Choroid plexus epithelial cell (primary cell): ENCODE data around the gene SHPK.
"Not testable (repeated sequence)": the region's sequence is repeated elsewhere in the genome, so short reads cannot be mapped to it uniquely, and the experiment has no call there.

ENCODE experiments used
- DNase-seq: peaks from one replicate; pipeline ENCODE4 v3.0.0-alpha.2; 2010; ENCODE audit warnings: low read depth
- H3K4me3 ChIP-seq: 2 replicates; pipeline ENCODE4 v1.5.1; 2011; ENCODE audit warnings: low read depth, mild to moderate bottlenecking, control low read depth, low read length, moderate library complexity
- CTCF ChIP-seq: conservative IDR thresholded peaks from 2 replicates; pipeline ENCODE4 v1.5.1; 2011; ENCODE audit warnings: low read depth, mild to moderate bottlenecking, control low read depth, inconsistent platforms, low read length, moderate library complexity

The SHPK gene

DNA sequence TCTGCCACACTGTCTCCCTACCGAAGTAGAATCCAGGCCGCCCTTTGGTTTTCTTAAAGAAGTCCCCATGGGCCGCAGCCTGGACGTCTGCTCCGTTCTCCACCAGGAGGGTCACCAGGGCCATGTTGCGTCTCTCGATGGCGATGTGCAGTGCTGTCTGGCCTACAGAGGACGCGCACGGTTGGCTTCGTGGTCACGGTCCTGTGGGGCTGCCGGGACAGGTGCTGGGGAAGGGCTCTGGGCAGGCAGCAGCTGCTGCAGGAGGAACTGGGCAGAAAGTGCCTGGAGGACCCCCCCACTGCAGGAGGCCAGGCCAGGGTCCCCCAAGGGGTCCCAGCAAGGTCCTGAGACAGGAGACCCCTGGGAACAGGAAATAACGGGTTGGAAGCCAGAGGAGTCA is 45.8 kb downstream of the SHPK start:
- no peak for TF ChIP-seq CTCF
- DNase-seq: no peak
- no peak overlapping the region for H3K4me3 ChIP-seq

GRCh38 chr17:3589784-3590183 is 46.3 kb downstream of the SHPK start:
- no peak for DNase-seq
- no peak for TF ChIP-seq CTCF
- no peak overlapping the region for H3K4me3 ChIP-seq

- no peak overlapping the region for H3K4me3 ChIP-seq
- DNase-seq: no peak
- TF ChIP-seq CTCF: no peak
These were observed 50.2 kb downstream of the SHPK start for GRCh38 chr17:3585826-3586225.

DNA sequence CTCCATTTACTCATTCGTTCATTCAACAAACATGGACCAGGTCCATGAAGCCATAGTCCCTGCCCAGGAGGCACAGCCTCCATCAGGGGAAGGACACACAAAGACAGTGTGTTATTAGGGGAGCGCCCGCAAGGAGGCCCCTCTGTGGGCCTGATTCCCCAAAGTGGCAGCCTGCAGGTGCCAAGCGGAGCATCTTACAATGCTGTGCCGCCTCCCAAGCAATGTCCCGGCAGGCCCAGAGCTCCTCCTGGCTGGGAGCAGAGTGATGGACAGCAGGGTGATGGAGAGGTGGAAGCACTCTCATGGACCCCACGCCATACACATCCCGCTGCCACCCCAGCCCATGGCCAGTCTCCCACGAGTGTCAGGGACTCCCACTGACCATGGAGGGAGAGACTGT is 52.6 kb downstream of the SHPK start:
- no peak overlapping the region for H3K4me3 ChIP-seq
- TF ChIP-seq CTCF: no peak
- no peak for DNase-seq

DNA sequence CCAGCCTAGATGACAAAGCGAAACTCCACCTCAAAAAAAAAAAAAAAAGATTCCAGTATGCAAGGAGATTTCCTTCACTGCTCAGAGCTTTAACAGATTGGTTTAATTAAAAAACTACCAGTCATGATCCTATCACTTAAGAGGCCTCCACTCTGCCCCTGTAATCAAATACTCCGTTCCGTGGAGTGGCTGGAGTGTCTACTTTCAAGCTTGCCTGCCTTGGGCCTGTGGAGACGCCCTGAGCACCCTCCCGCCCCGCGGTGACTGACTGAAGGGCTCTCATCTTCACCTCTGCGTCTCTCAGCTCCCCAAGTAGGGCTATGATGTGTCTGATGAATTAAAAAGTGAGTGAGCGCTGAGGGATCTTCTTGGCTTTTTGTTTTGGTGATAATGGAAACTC is 53.1 kb downstream of the SHPK start:
- no peak for DNase-seq
- H3K4me3 ChIP-seq: no peak overlapping the region
- no peak for TF ChIP-seq CTCF

DNA sequence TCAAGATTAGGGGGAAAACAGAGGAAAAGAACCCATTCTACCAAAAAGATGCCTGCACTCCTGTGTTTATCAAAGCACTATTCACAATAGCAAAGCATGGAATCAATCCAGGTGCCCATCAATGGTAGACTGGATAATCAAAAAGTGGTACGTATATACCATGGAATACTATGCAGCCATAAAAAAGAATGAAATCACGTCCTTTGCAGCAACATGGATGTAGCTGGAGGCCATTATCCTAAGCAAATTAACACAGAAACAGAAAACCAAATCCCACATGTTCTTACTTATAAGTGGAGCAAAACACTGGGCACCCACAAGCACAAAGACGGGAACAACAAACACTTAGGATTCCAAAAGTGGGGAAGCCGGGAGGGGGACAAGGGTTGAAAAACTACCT is 57.4 kb downstream of the SHPK start:
- H3K4me3 ChIP-seq, DNase-seq: not testable (repeated sequence)

DNA sequence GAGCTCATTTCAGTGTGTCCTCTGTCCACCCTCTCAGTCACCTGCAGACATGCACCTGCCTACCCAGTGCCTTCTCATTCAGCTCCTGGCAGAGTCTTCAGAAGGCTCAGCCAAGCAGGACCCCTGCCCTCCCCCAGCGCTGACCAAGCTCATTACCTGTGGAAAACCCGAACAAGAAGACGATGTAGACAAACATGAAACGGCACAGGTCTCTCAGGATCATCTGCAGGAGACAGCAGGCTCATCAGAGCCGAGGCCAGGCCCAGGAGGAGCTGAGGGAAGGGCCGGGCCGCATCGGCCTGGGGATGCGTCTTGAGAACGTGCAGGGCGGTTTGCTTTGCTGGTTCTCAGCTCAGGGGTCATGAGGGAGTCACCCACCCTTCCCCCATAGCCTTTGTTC is 59.1 kb downstream of the SHPK start:
- H3K4me3 ChIP-seq: no peak overlapping the region
- DNase-seq: no peak
- no peak for TF ChIP-seq CTCF

DNA sequence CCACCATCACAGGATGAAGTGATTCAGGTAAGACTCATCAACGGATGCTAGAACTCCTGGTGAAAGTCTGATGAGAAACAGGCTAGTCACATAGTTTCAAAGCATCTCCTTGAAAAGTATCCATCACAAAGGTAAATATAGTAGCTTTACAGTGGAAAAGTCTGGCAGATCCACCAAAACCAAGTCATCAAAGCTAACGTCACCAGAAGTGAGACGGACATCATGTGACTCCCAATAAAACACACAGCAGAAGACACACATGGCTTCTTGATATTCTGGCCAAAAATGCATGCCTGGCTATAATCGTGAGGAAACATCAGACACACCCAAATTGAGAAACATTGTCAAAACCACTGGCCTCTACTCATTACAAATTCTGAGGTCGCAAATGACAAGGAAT is 60.5 kb downstream of the SHPK start:
- TF ChIP-seq CTCF: no peak
- peak; percentile 21 for DNase-seq
- H3K4me3 ChIP-seq: no peak overlapping the region
